K562 (cell line): Measurements from ENCODE around the gene KAT6B. TPM values are rescaled to one million over a fixed set of nuclear protein-coding genes. Genes with fewer than 3 reads are reported as not detected.

Experiments used
- ATAC-seq: fragments of 200-7000 bp; cut with Tn5 transposase; 3 replicates; pipeline ENCODE4 v1.9.1; 2020; ENCODE audit warnings: moderate library complexity
- BruUV-seq: library from RNA; stranded (reverse); fragments of 400-500 nt; replicated peaks from 2 replicates; lab custom pipeline; 2021; lab: Mats Ljungman, UMichigan
- CTCF ChIA-PET: fragments of 300-600 bp; formaldehyde crosslinking; extraction: SDS; loops from one replicate; lab custom pipeline; 2021; ENCODE audit warnings: low intra/inter-chr PET ratio; lab: Yijun Ruan, JAX
- POLR2A ChIA-PET: fragments of 300-600, 350-650 bp; sonication (Branson Sonifier 250); formaldehyde crosslinking; extraction: SDS; loops from one replicate; lab custom pipeline; 2021; ENCODE audit warnings: antibody characterized with exemption, inconsistent platforms; lab: Yijun Ruan, JAX
- DNase-seq, 4 experiments: peaks; one replicate each; pipeline versions ENCODE4 v3.0.0 to v3.0.0-alpha.2; 2011 to 2018; ENCODE audit warnings: low spot score in 3 of 4, mixed read lengths in 3 of 4; ENCODE audit errors: extremely low read depth in 1 of 4
- FAIRE-seq: peaks from 2 replicates; lab custom pipeline; 2011; peaks lifted over from hg19 to GRCh38; lab: Jason Lieb, UNC
- H2AFZ ChIP-seq: 2 replicates; pipeline ENCODE4 v1.6.0; 2011; ENCODE audit warnings: low read depth, low read length, control low read depth, inconsistent platforms
- H3K27ac ChIP-seq: fragments of 200-600 bp; 3 replicates; pipeline ENCODE4 v1.8.0; 2011; ENCODE audit warnings: low read depth, mild to moderate bottlenecking, control low read depth, inconsistent platforms, low read length, moderate library complexity, mixed read lengths; ENCODE audit errors: extremely low read depth
- H3K27me3 ChIP-seq, 2 experiments: fragments of 300-600 bp in 1 of 2; 2 replicates in 1 of 2; 3 replicates in 1 of 2; pipeline versions ENCODE4 v1.6.0 to v1.8.0; 2011; ENCODE audit warnings: inconsistent platforms in 2 of 2, low read length in 2 of 2, mild to moderate bottlenecking in 1 of 2, mixed read lengths in 1 of 2, moderate library complexity in 1 of 2; ENCODE audit not compliant: control insufficient read depth in 2 of 2, insufficient read depth in 2 of 2
- H3K36me3 ChIP-seq: fragments of 300-600 bp; 3 replicates; pipeline ENCODE4 v1.8.0; 2011; ENCODE audit warnings: mild to moderate bottlenecking, low read length, inconsistent platforms; ENCODE audit not compliant: control insufficient read depth, insufficient read depth
- H3K4me1 ChIP-seq, 2 experiments: fragments of 200-600 bp in 1 of 2; replicated peaks in 1 of 2; 2 replicates in 1 of 2; 3 replicates in 1 of 2; pipeline versions ENCODE4 v1.5.1 to v1.8.0; 2011; ENCODE audit warnings: inconsistent platforms in 2 of 2, low read length in 2 of 2, mild to moderate bottlenecking in 1 of 2, mixed read lengths in 1 of 2, moderate library complexity in 1 of 2; ENCODE audit not compliant: control insufficient read depth in 2 of 2, insufficient read depth in 2 of 2
- H3K4me2 ChIP-seq: 2 replicates; pipeline ENCODE4 v1.6.1; 2011; ENCODE audit warnings: low read length, control low read depth, inconsistent platforms, mixed read lengths; ENCODE audit not compliant: insufficient read depth
- H3K4me3 ChIP-seq: fragments of 200-600 bp; sonication (generic), shearing (Covaris generic); 2 replicates; pipeline ENCODE4 v1.5.1; 2016; ENCODE audit warnings: control low read depth, inconsistent platforms
- H3K79me2 ChIP-seq: fragments of 200-600 bp; 3 replicates; pipeline ENCODE4 v1.8.0; 2011; ENCODE audit warnings: low read length, inconsistent platforms; ENCODE audit not compliant: control insufficient read depth, insufficient read depth
- H3K9ac ChIP-seq, 2 experiments: 2 replicates each; pipeline versions ENCODE4 v1.6.0 to v1.6.1; 2011; ENCODE audit warnings: low read depth in 2 of 2, low read length in 2 of 2, control low read depth in 1 of 2, inconsistent platforms in 1 of 2, mild to moderate bottlenecking in 1 of 2, mixed read lengths in 1 of 2; ENCODE audit not compliant: insufficient read depth in 1 of 2
- H3K9me1 ChIP-seq: one replicate; pipeline ENCODE4 v1.6.0; 2011; ENCODE audit warnings: inconsistent platforms, mild to moderate bottlenecking, low read length, moderate library complexity; ENCODE audit not compliant: control insufficient read depth, insufficient read depth
- H3K9me3 ChIP-seq: replicated peaks from 2 replicates; pipeline ENCODE4 v1.5.1; 2011; ENCODE audit warnings: low read depth, low read length, inconsistent platforms; ENCODE audit not compliant: control insufficient read depth, insufficient read depth
- H4K20me1 ChIP-seq: replicated peaks from 2 replicates; pipeline ENCODE4 v1.6.1; 2011; ENCODE audit warnings: low read length, inconsistent platforms, mixed read lengths; ENCODE audit not compliant: control insufficient read depth, insufficient read depth
- CCAR2 ChIP-seq: fragments of 200-400 bp; formaldehyde crosslinking; IDR thresholded peaks from 2 replicates; pipeline ENCODE4 v1.6.1; 2017; ENCODE audit warnings: mild to moderate bottlenecking, low read depth, low read length
- EZH2 ChIP-seq: IDR thresholded peaks from 2 replicates; pipeline ENCODE4 v1.6.1; 2012; ENCODE audit warnings: low read depth, mild to moderate bottlenecking, inconsistent platforms, low read length, borderline replicate concordance
- FIP1L1 ChIP-seq: fragments of 200-400 bp; formaldehyde crosslinking; IDR thresholded peaks from 2 replicates; pipeline ENCODE4 v1.6.1; 2018; ENCODE audit warnings: mild to moderate bottlenecking, low read depth, low read length; ENCODE audit not compliant: poor library complexity, severe bottlenecking
- HDAC1 ChIP-seq, 2 experiments: fragments of 450-650 bp; IDR thresholded peaks; 2 replicates each; pipeline ENCODE4 v1.6.1; 2016 to 2017; ENCODE audit warnings: inconsistent platforms in 1 of 2, mild to moderate bottlenecking in 1 of 2, moderate library complexity in 1 of 2
- MAFG ChIP-seq: fragments of 450-650 bp; conservative IDR thresholded peaks from 2 replicates; pipeline ENCODE4 v1.6.1; 2016; ENCODE audit warnings: missing genetic modification characterization, missing compliant biosample characterization
- MEF2A ChIP-seq: IDR thresholded peaks from 2 replicates; pipeline ENCODE4 v1.6.1; 2011; ENCODE audit warnings: low read depth, mild to moderate bottlenecking, low read length, moderate library complexity; ENCODE audit not compliant: control insufficient read depth
- MITF ChIP-seq: IDR thresholded peaks from 2 replicates; pipeline ENCODE4 v1.6.1; 2014; ENCODE audit warnings: antibody characterized with exemption
- PURB ChIP-seq: sonication (generic); formaldehyde crosslinking; IDR thresholded peaks from 2 replicates; pipeline ENCODE4 v1.9.0; 2021; ENCODE audit warnings: low read depth, mild to moderate bottlenecking, missing genetic modification reagents
- SNRNP70 ChIP-seq: fragments of 200-400 bp; formaldehyde crosslinking; optimal IDR thresholded peaks from 2 replicates; pipeline ENCODE3; 2017; ENCODE audit warnings: low read depth, low read length
- ZNF277 ChIP-seq: fragments of 250-450 bp; sonication (Bioruptor Pico); IDR thresholded peaks from 2 replicates; pipeline ENCODE4 v1.8.0; 2022; ENCODE audit warnings: inconsistent platforms, mild to moderate bottlenecking, moderate library complexity, borderline replicate concordance
- WGBS: fragments of 100-300 bp; shearing (Covaris generic); methylation state at CpG from one replicate; pipeline ENCODE4 v1.1.6; 2016; ENCODE audit warnings: low coverage, mixed read lengths; ENCODE audit not compliant: insufficient coverage; ENCODE audit errors: missing lambda C conversion rate; 5-methylcytosine and 5-hydroxymethylcytosine counted together
- in situ Hi-C: fragments of 300-500 bp; cut with MboI; formaldehyde crosslinking; loops from 4 replicates; pipeline ENCODE4 v1.15.0; 2018; ENCODE audit warnings: inconsistent platforms, mixed read lengths
- intact Hi-C: fragments of 100-400 bp; cut with micrococcal nuclease; formaldehyde crosslinking; loops from 2 replicates; pipeline ENCODE4 v1.14.2; 2022
- polyA plus RNA-seq, 8 experiments: library from polyadenylated mRNA; depleted of rRNA in 4 of 8; stranded (reverse) in 5 of 8; unstranded in 3 of 8; fragments of >200 nt; fragmentation: Nextera tagmentation in 2 of 8; fragmentation: Illumina TruSeq in 1 of 8; extraction: Ambion mirVana in 2 of 8; extraction: Trizol in 1 of 8; gene quantifications; 2 replicates each; pipeline versions ENCODE4 v1.2.1 to v1.2.3, GENCODE V29; 2011 to 2014; ENCODE audit warnings: inconsistent platforms in 1 of 8, missing spikeins in 1 of 8
- total RNA-seq, 7 experiments: library from RNA; depleted of rRNA in 6 of 7; stranded (reverse); fragments of >200 nt in 6 of 7; fragmentation: Illumina TruSeq in 2 of 7; extraction: Trizol in 2 of 7; gene quantifications; 2 replicates each; pipeline versions ENCODE4 v1.2.1 to v1.2.3, GENCODE V29; 2011 to 2021; ENCODE audit warnings: low replicate concordance in 1 of 7
- TF ChIP-seq, protein P1 (sequence below): sonication (generic); formaldehyde crosslinking; IDR thresholded peaks from 2 replicates; pipeline ENCODE4 v1.8.0; 2022; ENCODE audit warnings: mild to moderate bottlenecking, missing genetic modification reagents, borderline replicate concordance

Gene KAT6B
- total and polyA plus RNA-seq, 9 of the 15 experiments (the other 6 are each of a cell fraction or from before 2014, with no cell fraction given) = 1.4 to 9.2 (median 6.8) TPM

- Histone ChIP-seq H3K9me1 (no peaks in the 10 kb centered on the region), H3K9ac (no peak overlapping the region), H3K79me2 (no peaks in the 10 kb centered on the region), H3K27ac (no peak overlapping the region), H3K4me1 (no peaks in the 10 kb centered on the region), H3K4me3 (no peak overlapping the region), H3K27me3 (no peaks in the 10 kb centered on the region), H2AFZ (no peak overlapping the region), H3K4me2 (no peak overlapping the region), H3K36me3 (no peaks in the 10 kb centered on the region), H4K20me1 (no peaks in the 10 kb centered on the region)
- FAIRE-seq = no peak
- in situ Hi-C loops (no loop called here), intact Hi-C loops (no loop called here)
- ChIA-PET CTCF (no interaction called here), POLR2A (interaction anchor here (0.6 to 1.2 kb wide), 3 partner anchors 9 to 314 kb away, joined by 3 read pairs; no protein-coding TSS in a partner anchor)
- BruUV-seq = no TSS peak
- WGBS = 72% methylated on average over 5 of the region's 5 CpGs
- no peak; the same call in 2 of the 3 replicates for ATAC-seq
- DNase-seq = no peak
- TF ChIP-seq MEF2A (no peak), PURB (CRISPR knock-in tag) (no peak), MITF (no peak), CCAR2 (no peak), FIP1L1 (no peak), ZNF277 (no peak), SNRNP70 (no peak), HDAC1 (IDR thresholded peaks at IDR 0.05) (no peak), EZH2 (no peak), MAFG (tag) (no peak)
- TF ChIP-seq, protein P1, sequence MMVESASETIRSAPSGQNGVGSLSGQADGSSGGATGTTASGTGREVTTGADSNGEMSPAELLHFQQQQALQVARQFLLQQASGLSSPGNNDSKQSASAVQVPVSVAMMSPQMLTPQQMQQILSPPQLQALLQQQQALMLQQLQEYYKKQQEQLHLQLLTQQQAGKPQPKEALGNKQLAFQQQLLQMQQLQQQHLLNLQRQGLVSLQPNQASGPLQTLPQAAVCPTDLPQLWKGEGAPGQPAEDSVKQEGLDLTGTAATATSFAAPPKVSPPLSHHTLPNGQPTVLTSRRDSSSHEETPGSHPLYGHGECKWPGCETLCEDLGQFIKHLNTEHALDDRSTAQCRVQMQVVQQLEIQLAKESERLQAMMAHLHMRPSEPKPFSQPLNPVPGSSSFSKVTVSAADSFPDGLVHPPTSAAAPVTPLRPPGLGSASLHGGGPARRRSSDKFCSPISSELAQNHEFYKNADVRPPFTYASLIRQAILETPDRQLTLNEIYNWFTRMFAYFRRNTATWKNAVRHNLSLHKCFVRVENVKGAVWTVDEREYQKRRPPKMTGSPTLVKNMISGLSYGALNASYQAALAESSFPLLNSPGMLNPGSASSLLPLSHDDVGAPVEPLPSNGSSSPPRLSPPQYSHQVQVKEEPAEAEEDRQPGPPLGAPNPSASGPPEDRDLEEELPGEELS = no peak
- TF ChIP-seq, all 486 proteins: peak for 0
- no peaks in the 10 kb centered on the region for H3K9me3 ChIP-seq
These were observed 155.6 kb downstream of the KAT6B start for GRCh38 chr10:74981831-74982633.
